Keratinocyte (primary cell): ENCODE measurements around the gene RNF31.

Source experiments
- EZH2 ChIP-seq: IDR thresholded peaks from one replicate; pipeline ENCODE4 v1.6.1; 2012; ENCODE audit warnings: inconsistent platforms, mild to moderate bottlenecking, low read length, moderate library complexity
- TF ChIP-seq, protein P1 (sequence below), 3 experiments: IDR thresholded peaks in 1 of 3; conservative IDR thresholded peaks in 1 of 3; optimal IDR thresholded peaks in 1 of 3; 2 replicates in 2 of 3; 3 replicates in 1 of 3; pipeline versions ENCODE3 to v1.5.1; 2011; ENCODE audit warnings: low read length in 3 of 3, mild to moderate bottlenecking in 3 of 3, moderate library complexity in 2 of 3, control low read depth in 1 of 3, inconsistent platforms in 1 of 3; ENCODE audit not compliant: insufficient read depth in 2 of 3; ENCODE audit errors: extremely low read depth in 1 of 3

DNA sequence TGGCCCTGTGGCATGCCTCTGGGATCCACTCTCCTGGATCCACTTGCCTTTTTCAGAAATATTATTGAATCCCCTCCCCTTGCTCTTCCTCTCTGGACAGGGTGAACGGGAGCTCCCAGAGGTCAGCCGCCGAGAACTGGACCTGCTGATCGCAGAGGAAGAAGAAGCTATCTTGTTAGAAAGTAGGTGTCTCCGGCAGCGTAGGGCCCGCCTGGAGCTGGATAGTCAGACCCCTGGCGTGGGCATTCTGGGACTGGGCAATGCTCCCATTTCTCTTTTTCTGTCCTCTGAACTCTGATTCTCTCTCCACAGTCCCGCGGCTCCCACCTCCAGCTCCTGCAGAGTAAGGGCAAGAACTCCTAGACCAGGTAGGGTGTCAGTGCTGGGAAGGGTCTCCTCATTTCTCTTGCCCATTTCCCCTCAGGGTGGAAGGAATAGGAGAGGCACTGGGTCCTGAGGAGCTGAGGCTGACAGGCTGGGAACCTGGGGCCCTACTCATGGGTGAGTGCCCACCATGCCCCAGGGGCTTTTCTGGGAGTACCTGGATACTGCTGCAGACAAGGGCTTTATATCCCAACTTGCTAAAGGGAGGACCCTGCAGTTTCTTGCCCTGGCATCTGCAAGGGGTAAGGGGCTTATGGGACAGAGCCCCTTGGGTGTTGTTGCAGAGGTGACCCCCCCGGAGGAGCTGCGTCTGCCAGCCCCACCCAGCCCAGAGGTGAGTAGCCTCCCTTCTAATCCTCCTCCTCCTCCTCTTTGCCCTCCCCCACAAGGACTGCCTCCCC is 29.9 kb downstream of the RNF31 start:
- TF ChIP-seq, protein P1, sequence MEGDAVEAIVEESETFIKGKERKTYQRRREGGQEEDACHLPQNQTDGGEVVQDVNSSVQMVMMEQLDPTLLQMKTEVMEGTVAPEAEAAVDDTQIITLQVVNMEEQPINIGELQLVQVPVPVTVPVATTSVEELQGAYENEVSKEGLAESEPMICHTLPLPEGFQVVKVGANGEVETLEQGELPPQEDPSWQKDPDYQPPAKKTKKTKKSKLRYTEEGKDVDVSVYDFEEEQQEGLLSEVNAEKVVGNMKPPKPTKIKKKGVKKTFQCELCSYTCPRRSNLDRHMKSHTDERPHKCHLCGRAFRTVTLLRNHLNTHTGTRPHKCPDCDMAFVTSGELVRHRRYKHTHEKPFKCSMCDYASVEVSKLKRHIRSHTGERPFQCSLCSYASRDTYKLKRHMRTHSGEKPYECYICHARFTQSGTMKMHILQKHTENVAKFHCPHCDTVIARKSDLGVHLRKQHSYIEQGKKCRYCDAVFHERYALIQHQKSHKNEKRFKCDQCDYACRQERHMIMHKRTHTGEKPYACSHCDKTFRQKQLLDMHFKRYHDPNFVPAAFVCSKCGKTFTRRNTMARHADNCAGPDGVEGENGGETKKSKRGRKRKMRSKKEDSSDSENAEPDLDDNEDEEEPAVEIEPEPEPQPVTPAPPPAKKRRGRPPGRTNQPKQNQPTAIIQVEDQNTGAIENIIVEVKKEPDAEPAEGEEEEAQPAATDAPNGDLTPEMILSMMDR (optimal IDR thresholded peaks at IDR 0.05 in 1 of 3, IDR thresholded peaks at IDR 0.05 in 1 of 3, conservative IDR thresholded peaks at IDR 0.05 in 1 of 3; ENCODE audit: extremely low read depth in 1 of 3, insufficient read depth in 2 of 3, low read length in 3 of 3) = no peak
- no peak for TF ChIP-seq EZH2
